Panc1 (cell line): Measurements from ENCODE around the gene CNTNAP4. TPM values are rescaled to one million over a fixed set of nuclear protein-coding genes. Genes with fewer than 3 reads are reported as not detected.

ENCODE experiments used
- ATAC-seq: fragments of 200-7000 bp; cut with Tn5 transposase; 2 replicates; pipeline ENCODE4 v1.9.1; 2020; ENCODE audit warnings: mild to moderate bottlenecking, moderate library complexity
- BruUV-seq: library from RNA; stranded (reverse); fragments of 400-500 nt; replicated peaks from 2 replicates; lab custom pipeline; 2021; lab: Mats Ljungman, UMichigan
- CTCF ChIA-PET: fragments of 300-600 bp; sonication (Branson Sonifier 250); formaldehyde crosslinking; loops from one replicate; lab custom pipeline; 2022; ENCODE audit warnings: antibody characterized with exemption; lab: Charles Lee
- POLR2A ChIA-PET: fragments of 300-600 bp; sonication (Branson Sonifier 250); formaldehyde crosslinking; loops from one replicate; lab custom pipeline; 2022; ENCODE audit warnings: antibody characterized with exemption; lab: Charles Lee
- DNase-seq: peaks from one replicate; pipeline ENCODE4 v3.0.0-alpha.2; 2010; ENCODE audit warnings: low read depth, low spot score
- H3K27ac ChIP-seq: 2 replicates; pipeline ENCODE4 v1.5.1; 2011; ENCODE audit warnings: mild to moderate bottlenecking, low read length, inconsistent platforms
- H3K27me3 ChIP-seq: fragments of 200-500 bp; sonication (Bioruptor generic); 2 replicates; pipeline ENCODE4 v1.6.0; 2014; ENCODE audit warnings: low read length, inconsistent platforms; ENCODE audit not compliant: control insufficient read depth, insufficient read depth
- H3K36me3 ChIP-seq: fragments of 200-500 bp; sonication (Bioruptor generic); 2 replicates; pipeline ENCODE4 v1.5.1; 2014; ENCODE audit warnings: inconsistent platforms, mild to moderate bottlenecking, low read length, moderate library complexity; ENCODE audit not compliant: control insufficient read depth, insufficient read depth
- H3K4me1 ChIP-seq: 2 replicates; pipeline ENCODE4 v1.5.1; 2011; ENCODE audit warnings: inconsistent platforms, mild to moderate bottlenecking, low read length, moderate library complexity; ENCODE audit not compliant: control insufficient read depth, insufficient read depth
- H3K4me3 ChIP-seq, 2 experiments: 2 replicates each; pipeline ENCODE4 v1.5.1; 2011 to 2012; ENCODE audit warnings: low read depth in 2 of 2, low read length in 2 of 2, mild to moderate bottlenecking in 2 of 2, inconsistent platforms in 1 of 2, moderate library complexity in 1 of 2
- H3K9me3 ChIP-seq: fragments of 200-500 bp; sonication (Bioruptor generic); 2 replicates; pipeline ENCODE4 v1.5.1; 2014; ENCODE audit warnings: low read depth, mild to moderate bottlenecking, inconsistent platforms, low read length, moderate library complexity; ENCODE audit not compliant: control insufficient read depth, insufficient read depth
- CTCF ChIP-seq: fragments of 450-650 bp; IDR thresholded peaks from 2 replicates; pipeline ENCODE4 v1.5.1; 2017; ENCODE audit warnings: mild to moderate bottlenecking
- POLR2AphosphoS5 ChIP-seq: IDR thresholded peaks from 2 replicates; pipeline ENCODE4 v1.6.1; 2012; ENCODE audit warnings: mild to moderate bottlenecking, low read depth, low read length, moderate library complexity
- SIN3A ChIP-seq: IDR thresholded peaks from 2 replicates; pipeline ENCODE4 v1.6.1; 2012; ENCODE audit warnings: low read depth, mild to moderate bottlenecking, low read length, moderate library complexity, borderline replicate concordance; ENCODE audit not compliant: insufficient read depth
- TCF7L2 ChIP-seq: IDR thresholded peaks from 2 replicates; pipeline ENCODE4 v1.6.1; 2011; ENCODE audit warnings: mild to moderate bottlenecking, low read depth, low read length, inconsistent platforms
- in situ Hi-C: cut with HindIII; loops from 2 replicates; pipeline ENCODE4 v1.10.0; 2016; ENCODE audit warnings: low sequenced_read_pairs, low pct_unique_long_range_greater_than_20kb
- intact Hi-C: fragments of 100-400 bp; cut with micrococcal nuclease; formaldehyde crosslinking; loops from one replicate; pipeline ENCODE4 v1.10.0; 2022; ENCODE audit not compliant: unreplicated experiment
- total RNA-seq: library from RNA; stranded (reverse); gene quantifications from one replicate; pipeline ENCODE4 v1.2.1, GENCODE V29; 2021; ENCODE audit not compliant: unreplicated experiment
- TF ChIP-seq, protein P1 (sequence below), 2 experiments: IDR thresholded peaks; 2 replicates each; pipeline ENCODE4 v1.6.1; 2011 to 2012; ENCODE audit warnings: low read depth in 2 of 2, control low read depth in 1 of 2, low read length in 1 of 2, mild to moderate bottlenecking in 1 of 2, moderate library complexity in 1 of 2; ENCODE audit not compliant: insufficient read depth in 1 of 2

The CNTNAP4 gene
- total RNA-seq, 1 experiment from 2014 or later = not detected

DNA sequence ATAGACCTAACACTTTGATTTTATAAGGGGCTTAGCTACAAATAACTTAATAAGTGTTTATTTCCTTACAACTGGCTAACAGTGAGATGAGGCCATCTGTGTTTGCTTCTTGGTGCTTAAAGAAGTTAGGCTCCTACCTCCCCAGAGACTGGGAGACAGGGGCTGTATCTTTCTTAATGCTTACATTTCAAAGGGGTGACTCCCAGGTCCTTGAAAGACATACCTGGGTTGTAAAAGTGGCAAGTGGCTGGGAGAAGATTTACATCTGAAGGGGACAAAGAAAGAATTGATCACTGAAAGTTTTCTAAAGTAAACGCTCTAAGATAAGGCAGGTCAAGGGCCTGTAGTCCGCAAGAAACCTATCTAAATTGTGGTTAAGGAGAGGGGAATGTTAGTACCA, 196.8 kb downstream of the CNTNAP4 start:
- no peak for TF ChIP-seq SIN3A
- no peak for TF ChIP-seq TCF7L2
- no peak for TF ChIP-seq CTCF
- TF ChIP-seq, protein P1, sequence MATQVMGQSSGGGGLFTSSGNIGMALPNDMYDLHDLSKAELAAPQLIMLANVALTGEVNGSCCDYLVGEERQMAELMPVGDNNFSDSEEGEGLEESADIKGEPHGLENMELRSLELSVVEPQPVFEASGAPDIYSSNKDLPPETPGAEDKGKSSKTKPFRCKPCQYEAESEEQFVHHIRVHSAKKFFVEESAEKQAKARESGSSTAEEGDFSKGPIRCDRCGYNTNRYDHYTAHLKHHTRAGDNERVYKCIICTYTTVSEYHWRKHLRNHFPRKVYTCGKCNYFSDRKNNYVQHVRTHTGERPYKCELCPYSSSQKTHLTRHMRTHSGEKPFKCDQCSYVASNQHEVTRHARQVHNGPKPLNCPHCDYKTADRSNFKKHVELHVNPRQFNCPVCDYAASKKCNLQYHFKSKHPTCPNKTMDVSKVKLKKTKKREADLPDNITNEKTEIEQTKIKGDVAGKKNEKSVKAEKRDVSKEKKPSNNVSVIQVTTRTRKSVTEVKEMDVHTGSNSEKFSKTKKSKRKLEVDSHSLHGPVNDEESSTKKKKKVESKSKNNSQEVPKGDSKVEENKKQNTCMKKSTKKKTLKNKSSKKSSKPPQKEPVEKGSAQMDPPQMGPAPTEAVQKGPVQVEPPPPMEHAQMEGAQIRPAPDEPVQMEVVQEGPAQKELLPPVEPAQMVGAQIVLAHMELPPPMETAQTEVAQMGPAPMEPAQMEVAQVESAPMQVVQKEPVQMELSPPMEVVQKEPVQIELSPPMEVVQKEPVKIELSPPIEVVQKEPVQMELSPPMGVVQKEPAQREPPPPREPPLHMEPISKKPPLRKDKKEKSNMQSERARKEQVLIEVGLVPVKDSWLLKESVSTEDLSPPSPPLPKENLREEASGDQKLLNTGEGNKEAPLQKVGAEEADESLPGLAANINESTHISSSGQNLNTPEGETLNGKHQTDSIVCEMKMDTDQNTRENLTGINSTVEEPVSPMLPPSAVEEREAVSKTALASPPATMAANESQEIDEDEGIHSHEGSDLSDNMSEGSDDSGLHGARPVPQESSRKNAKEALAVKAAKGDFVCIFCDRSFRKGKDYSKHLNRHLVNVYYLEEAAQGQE (IDR thresholded peaks at IDR 0.05; ENCODE audit: insufficient read depth in 1 of 2, low read depth in 2 of 2, low read length in 1 of 2) = no peak
- no peak for TF ChIP-seq POLR2AphosphoS5
- no peaks in the 10 kb centered on the region for H3K36me3 ChIP-seq
- no peak overlapping the region for H3K27ac ChIP-seq
- ChIA-PET CTCF (no interaction called here), POLR2A (no interaction called here)
- no TSS peak for BruUV-seq
- in situ Hi-C loops = no loop called here
- no peaks in the 10 kb centered on the region for H3K9me3 ChIP-seq
- no peaks in the 10 kb centered on the region for H3K4me1 ChIP-seq
- intact Hi-C loops = no loop called here
- DNase-seq (no peak), ATAC-seq (no peak)
- no peaks in the 10 kb centered on the region for H3K27me3 ChIP-seq
- no peak overlapping the region for H3K4me3 ChIP-seq

GRCh38 chr16:76478105-76478504, 200.9 kb downstream of the CNTNAP4 start:
- TF ChIP-seq SIN3A (no peak), POLR2AphosphoS5 (no peak), TCF7L2 (no peak), CTCF (no peak)
- TF ChIP-seq, protein P1 (IDR thresholded peaks at IDR 0.05; ENCODE audit: insufficient read depth in 1 of 2, low read depth in 2 of 2, low read length in 1 of 2) = no peak
- ChIA-PET POLR2A (no interaction called here), CTCF (no interaction called here)
- ATAC-seq (no peak), DNase-seq (no peak)
- Histone ChIP-seq H3K4me3 (no peak overlapping the region), H3K9me3 (no peaks in the 10 kb centered on the region), H3K27me3 (no peaks in the 10 kb centered on the region), H3K4me1 (no peaks in the 10 kb centered on the region), H3K36me3 (no peaks in the 10 kb centered on the region), H3K27ac (no peak overlapping the region)
- BruUV-seq = no TSS peak
- intact Hi-C loops = no loop called here
- in situ Hi-C loops = no loop called here
